COLO668 (cell line): ENCODE data around the gene CTAG2.
A peak's percentile ranks its signal among the peaks of the same experiment; 100 is the strongest.
"Not testable (repeated sequence)": the region's sequence is repeated elsewhere in the genome, so short reads cannot be mapped to it uniquely, and the experiment has no call there.

Experiments used
- DNase-seq: peaks from one replicate; lab custom pipeline; 2025; ENCODE audit not compliant: unreplicated experiment; lab: John Stamatoyannopoulos, UW

Gene CTAG2

GRCh38 chrX:154649503-154650220 lies 3.7 kb downstream of the CTAG2 start:
- DNase-seq: no peak

- DNase-seq: no peak
These were observed 4.4 kb downstream of the CTAG2 start for GRCh38 chrX:154648931-154649330.

- DNase-seq: not testable (repeated sequence)
These were observed 7.5 kb downstream of the CTAG2 start for GRCh38 chrX:154645745-154646378.

- DNase-seq: not testable (repeated sequence)
These were observed 9.7 kb downstream of the CTAG2 start for GRCh38 chrX:154643708-154644107.

- not testable (repeated sequence) for DNase-seq
These were observed 11.6 kb downstream of the CTAG2 start for GRCh38 chrX:154641740-154642139.

- not testable (repeated sequence) for DNase-seq
These were observed 19.7 kb downstream of the CTAG2 start for GRCh38 chrX:154633661-154634060.

GRCh38 chrX:154630949-154631348 lies 22.4 kb downstream of the CTAG2 start:
- DNase-seq: not testable (repeated sequence)

- DNase-seq: not testable (repeated sequence)
These were observed 24.4 kb downstream of the CTAG2 start for GRCh38 chrX:154628960-154629359.

GRCh38 chrX:154620767-154621414 lies 32.5 kb downstream of the CTAG2 start:
- not testable (repeated sequence) for DNase-seq

GRCh38 chrX:154619182-154619581 lies 34.2 kb downstream of the CTAG2 start, which contains the start of gene CTAG1B:
TSS of gene CTAG1B (minus strand) at chrX:154619282. CDS start at chrX:154619218, 64 bp downstream.
- DNase-seq: not testable (repeated sequence)

GRCh38 chrX:154613586-154613985 lies 39.8 kb downstream of the CTAG2 start:
- not testable (repeated sequence) for DNase-seq

- not testable (repeated sequence) for DNase-seq
These were observed 42.2 kb downstream of the CTAG2 start for GRCh38 chrX:154611146-154611545.

- DNase-seq: not testable (repeated sequence)
These were observed 44.6 kb downstream of the CTAG2 start for GRCh38 chrX:154608823-154609222.

- not testable (repeated sequence) for DNase-seq
These were observed 45.4 kb downstream of the CTAG2 start for GRCh38 chrX:154607976-154608375.

- DNase-seq: peak; percentile 37
These were observed 46.0 kb downstream of the CTAG2 start for GRCh38 chrX:154607370-154607769.

- no peak for DNase-seq
These were observed 47.8 kb downstream of the CTAG2 start for GRCh38 chrX:154605566-154605965.

- DNase-seq: peak; percentile 33
These were observed 49.6 kb downstream of the CTAG2 start for GRCh38 chrX:154603438-154604430.

GRCh38 chrX:154602766-154603437 lies 50.5 kb downstream of the CTAG2 start:
- DNase-seq: no peak

GRCh38 chrX:154602226-154602625 lies 51.2 kb downstream of the CTAG2 start:
- DNase-seq: no peak
